HG03135 (cell line): ENCODE measurements around the gene SF3B3.

Experiments used
- ATAC-seq: cut with Tn5 transposase; IDR thresholded peaks from one replicate; pipeline ENCODE4 v1.9.1; 2021; ENCODE audit warnings: mild to moderate bottlenecking, moderate library complexity; ENCODE audit not compliant: unreplicated experiment

Gene SF3B3

DNA sequence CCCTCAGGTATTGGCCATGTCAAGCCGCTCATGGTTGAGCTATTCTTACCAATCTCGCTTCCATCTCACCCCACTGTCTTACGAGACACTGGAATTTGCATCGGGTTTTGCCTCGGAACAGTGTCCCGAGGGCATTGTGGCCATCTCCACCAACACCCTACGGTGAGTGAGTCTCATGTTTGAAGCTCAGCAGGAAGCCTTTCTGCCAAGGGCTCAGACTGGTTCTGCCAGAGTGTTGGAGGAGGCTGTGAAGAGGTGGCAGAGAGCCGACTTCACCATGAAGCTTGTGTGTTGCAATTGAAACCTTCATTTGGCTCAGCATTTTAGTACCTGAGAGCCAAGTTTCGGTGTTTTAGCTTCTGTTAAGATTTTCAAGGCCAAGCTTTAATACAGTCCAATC, 38.0 kb downstream of the SF3B3 start:
- ATAC-seq: no peak

- ATAC-seq: no peak
These were observed 40.0 kb downstream of the SF3B3 start for GRCh38 chr16:70563636-70564035.

DNA sequence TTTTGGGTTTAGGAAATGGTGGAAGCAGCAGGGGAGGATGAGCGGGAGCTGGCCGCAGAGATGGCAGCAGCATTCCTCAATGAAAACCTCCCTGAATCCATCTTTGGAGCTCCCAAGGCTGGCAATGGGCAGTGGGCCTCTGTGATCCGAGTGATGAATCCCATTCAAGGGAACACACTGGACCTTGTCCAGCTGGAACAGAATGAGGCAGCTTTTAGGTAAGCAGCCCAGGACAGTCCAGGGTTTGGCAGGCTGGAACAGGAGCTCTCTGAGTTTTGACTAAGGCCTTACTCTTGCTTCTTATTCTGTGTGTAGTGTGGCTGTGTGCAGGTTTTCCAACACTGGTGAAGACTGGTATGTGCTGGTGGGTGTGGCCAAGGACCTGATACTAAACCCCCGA, 41.4 kb downstream of the SF3B3 start:
- ATAC-seq: no peak

- ATAC-seq: no peak
These were observed 45.1 kb downstream of the SF3B3 start for GRCh38 chr16:70568601-70569237.

- ATAC-seq: no peak
These were observed 46.1 kb downstream of the SF3B3 start for GRCh38 chr16:70569752-70570151.

DNA sequence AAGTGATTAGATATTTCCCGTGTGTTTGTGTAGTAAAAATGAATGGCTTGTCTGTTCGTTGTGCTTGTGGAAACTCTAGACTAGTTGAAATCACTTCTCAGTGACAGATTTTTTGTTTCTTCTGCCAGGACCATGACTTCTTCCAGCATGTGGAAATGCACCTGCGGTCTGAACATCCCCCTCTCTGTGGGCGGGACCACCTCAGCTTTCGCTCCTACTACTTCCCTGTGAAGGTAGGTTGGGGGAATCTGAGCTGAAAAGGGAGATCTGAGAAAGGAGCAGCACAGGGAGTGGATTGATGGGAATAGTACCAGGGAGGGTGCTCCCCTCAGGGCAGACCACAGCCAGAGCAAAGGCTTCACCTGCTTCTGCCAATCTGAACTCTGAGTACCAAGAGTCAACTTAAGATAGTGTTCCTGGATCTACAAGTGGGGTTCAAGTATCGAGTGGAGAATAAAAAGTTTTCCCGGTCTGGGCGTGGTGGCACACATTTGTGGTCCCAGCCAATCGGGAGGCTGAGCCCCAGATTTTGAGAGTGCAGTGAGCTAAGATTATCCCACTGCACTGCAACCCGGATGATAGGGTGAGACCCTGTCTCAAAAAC, 47.5 kb downstream of the SF3B3 start:
- no peak for ATAC-seq

GRCh38 chr16:70571623-70572022, 48.0 kb downstream of the SF3B3 start:
- ATAC-seq: no peak

- no peak for ATAC-seq
These were observed 48.7 kb downstream of the SF3B3 start for GRCh38 chr16:70572050-70572925.

DNA sequence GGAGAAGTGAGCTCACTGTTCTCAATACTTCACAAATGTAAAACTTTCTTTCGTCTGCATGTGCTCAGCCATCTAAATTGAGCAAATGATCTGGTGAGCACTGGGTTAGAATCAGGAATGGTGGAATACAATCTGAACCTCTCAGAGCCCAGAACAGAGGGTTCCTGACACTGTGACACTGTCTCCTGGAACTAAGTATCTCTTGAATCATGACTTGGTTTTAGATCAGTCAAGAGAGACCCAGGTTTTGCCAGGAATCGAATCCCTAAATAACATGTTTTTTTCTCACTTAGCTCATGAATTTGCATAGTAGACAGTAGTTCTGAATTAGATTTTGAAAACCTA, 49.3 kb downstream of the SF3B3 start:
- ATAC-seq: no peak

- ATAC-seq: no peak
These were observed 50.0 kb downstream of the SF3B3 start for GRCh38 chr16:70573451-70574121.

DNA sequence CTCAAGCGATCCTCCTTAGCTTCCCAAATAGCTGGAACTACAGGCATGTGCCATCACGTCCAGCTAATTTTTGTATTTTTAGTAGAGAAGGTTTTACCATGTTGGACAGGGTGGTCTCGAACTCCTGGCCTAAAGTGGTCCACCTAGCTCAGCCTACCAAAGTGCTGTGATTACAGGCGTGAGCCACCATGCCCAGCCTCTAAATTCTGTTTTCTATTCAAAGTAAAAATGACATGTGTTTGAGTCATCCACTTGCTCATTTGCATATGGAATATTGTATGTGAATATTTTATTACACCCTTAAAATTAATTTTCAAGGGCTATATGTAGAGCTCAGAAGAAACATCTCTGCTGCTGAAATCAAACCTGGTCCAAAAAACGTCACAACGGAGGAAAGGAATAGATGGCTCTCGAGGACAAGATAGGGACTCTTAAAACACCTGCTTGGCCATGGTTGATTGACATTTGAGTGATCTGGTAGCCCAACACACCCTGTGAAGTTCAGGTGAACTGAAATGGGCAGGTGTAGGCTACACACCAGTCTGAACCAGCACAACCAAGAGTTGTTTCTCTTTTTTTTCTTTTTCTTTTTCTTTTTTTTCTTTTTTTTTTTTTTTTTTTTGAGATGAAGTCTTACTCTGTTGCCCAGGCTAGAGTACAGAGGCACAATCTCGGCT, 51.1 kb downstream of the SF3B3 start:
- ATAC-seq: no peak

- ATAC-seq: no peak
These were observed 51.8 kb downstream of the SF3B3 start for GRCh38 chr16:70575376-70575775.

DNA sequence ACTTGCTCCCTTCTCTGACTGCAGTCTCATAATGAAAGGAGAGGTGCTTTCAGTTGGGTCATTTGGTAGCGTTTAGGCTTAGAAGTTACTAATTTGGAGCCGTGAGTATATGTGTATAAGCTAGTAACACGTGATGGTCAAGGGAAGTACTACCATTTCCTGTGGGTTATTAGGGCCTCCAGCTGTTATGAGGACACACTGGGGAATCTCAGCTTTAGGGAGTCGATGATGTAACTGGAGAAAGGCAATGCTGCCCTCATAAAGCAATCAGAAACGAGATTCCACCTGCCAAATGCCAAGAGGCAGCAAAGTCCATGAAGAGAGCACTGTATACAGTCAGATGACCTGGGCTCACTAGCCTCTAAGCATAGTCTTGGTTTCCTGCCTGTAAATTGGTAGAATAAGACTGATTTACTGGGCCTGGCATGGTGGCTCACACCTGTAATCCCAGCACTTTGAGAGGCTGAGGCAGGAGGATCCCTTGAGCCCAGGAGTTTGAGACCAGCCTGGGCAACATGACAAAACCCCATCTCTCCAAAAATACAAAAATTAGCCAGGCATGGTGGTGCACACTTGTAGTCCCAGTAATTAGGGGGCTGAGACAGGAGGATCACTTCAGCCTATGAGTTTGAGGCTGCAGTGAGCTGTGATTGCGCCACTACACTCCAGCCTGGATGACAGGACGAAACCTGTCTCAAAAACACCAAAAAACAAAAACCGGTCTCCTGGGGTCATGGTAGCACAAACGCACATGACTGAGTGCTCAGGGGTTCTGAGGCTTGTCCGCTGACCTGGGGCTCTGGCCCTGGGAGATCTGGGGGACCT, 53.0 kb downstream of the SF3B3 start:
- no peak for ATAC-seq

DNA sequence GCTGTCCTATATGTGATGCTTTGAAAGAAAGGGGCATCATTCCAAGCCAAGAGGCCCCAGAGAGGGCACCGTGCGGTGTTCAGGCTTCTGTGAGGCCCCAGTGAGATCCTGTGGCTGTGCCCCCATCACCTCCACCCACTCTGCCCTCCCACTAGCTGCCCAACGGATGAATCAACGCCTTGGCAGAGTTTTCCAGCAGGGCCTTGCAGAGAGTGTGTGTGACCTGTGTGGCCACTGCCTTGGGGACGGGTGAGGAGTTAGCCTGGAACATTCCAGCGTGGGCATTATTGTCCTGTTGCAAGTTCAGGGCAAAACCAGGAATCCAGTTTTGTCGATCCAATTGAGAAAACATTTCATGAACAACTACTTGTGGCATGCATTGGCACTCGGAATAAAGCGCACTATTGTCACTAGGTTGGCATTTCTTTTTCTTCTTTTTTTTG, 53.7 kb downstream of the SF3B3 start:
- ATAC-seq: no peak

DNA sequence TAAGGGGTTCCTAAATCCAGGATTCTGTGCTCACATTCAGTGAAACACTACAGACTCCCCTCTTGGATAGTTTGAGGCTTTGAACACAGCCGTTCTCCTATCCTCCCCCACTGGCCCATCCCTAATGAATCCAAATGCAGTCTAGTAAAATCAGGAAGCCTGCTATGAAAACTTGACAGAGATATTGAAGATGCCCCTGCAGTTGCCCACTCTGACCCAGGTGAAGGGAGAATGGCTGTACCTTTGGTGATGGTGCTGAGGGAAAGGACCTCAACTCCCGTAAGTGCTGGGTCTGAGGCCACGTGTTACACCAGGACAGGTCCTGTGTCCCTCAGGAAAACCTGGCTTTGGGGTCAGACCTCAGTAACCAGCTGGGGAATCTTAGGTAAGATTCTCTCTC, 54.4 kb downstream of the SF3B3 start:
- no peak for ATAC-seq

DNA sequence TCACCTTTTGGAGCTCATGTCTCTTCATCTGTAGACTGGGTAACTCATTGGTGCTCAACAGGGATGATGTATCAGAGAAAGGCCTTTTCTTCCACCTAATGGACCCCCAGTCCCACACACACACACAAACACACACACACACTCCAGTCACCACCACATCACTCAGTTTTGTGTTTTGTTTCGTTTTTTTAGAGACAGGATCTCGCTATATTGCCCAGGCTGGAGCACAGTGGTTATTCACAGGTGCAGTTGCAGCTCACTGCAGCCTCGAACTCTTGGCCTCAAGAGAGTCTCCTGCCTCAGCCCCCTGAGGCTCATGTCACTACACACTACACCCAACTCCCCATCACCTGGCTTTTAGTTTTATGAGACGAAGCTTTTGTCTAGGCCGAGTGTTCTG, 55.6 kb downstream of the SF3B3 start:
- ATAC-seq: no peak

GRCh38 chr16:70579648-70580630, 56.3 kb downstream of the SF3B3 start:
- no peak for ATAC-seq

DNA sequence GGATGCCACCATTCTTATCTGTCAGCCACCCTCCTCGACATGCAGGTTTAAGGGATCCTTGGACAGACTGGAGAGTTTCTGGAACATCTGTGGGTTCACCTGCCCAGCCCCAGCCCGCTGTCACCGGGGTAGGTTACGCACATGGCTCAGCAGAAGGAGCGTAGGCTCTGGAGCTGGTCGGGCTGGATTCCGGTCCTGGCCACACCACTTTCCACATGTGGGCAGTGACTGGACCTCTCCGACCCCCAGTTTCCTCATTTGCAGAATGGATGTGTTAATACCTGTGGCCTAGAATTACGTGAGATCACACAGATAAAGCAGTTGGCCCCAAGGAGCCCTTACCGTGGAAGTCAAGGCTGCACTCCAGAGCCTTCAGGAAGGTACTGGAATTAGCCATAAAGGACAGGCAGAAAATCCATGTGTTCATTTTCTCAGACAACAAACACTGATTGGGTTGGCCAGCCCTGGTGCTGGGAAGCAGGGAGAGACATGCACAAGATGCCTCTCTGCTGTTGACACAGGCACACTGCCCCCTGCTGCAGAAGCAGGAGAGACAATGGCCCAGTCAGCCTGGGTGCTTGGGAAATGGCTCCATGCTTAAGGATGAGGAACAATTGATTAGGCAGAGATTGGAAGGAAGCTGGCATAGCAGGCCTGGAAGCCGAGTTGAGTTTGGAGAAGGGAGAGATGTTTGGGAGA, 58.8 kb downstream of the SF3B3 start:
- no peak for ATAC-seq
